CMK (cell line): ENCODE data around the gene NAGS.
"Not testable (repeated sequence)": the region's sequence is repeated elsewhere in the genome, so short reads cannot be mapped to it uniquely, and the experiment has no call there.

Source experiments
- DNase-seq: peaks from one replicate; pipeline ENCODE4 v3.0.0-alpha.2; 2010; ENCODE audit warnings: low read depth

NAGS gene

GRCh38 chr17:44044071-44044470, 39.6 kb downstream of the NAGS start:
- no peak for DNase-seq

- no peak for DNase-seq
These were observed 41.1 kb downstream of the NAGS start for GRCh38 chr17:44045486-44045885.

GRCh38 chr17:44046893-44047292, 42.5 kb downstream of the NAGS start:
- DNase-seq: not testable (repeated sequence)

- no peak for DNase-seq
These were observed 45.1 kb downstream of the NAGS start for GRCh38 chr17:44049294-44050060.

GRCh38 chr17:44053125-44053872, 48.9 kb downstream of the NAGS start:
- DNase-seq: no peak
